SK-N-SH treated with all-trans-retinoic acid at 6 μM for 48 hours (cell line): ENCODE data around the gene SRRM2.

ENCODE experiments used
- ATAC-seq: fragments of 200-7000 bp; cut with Tn5 transposase; 3 replicates; pipeline ENCODE4 v1.9.1; 2020; ENCODE audit warnings: mild to moderate bottlenecking, moderate library complexity
- ARNTL ChIP-seq: fragments of 450-650 bp; formaldehyde crosslinking; IDR thresholded peaks from 2 replicates; pipeline ENCODE4 v1.5.0; 2020; ENCODE audit warnings: low read depth, mild to moderate bottlenecking, moderate library complexity, borderline replicate concordance
- BACH2 ChIP-seq: fragments of 250-450 bp; sonication (Bioruptor Pico); IDR thresholded peaks from 2 replicates; pipeline ENCODE4 v1.9.0; 2021; ENCODE audit warnings: mild to moderate bottlenecking, borderline replicate concordance
- CREB5 ChIP-seq: fragments of 250-450 bp; sonication (Bioruptor Pico); IDR thresholded peaks from 2 replicates; pipeline ENCODE4 v1.5.1; 2020; ENCODE audit warnings: low read depth, mild to moderate bottlenecking, moderate library complexity
- CSDC2 ChIP-seq: fragments of 250-450 bp; sonication (Bioruptor Pico); IDR thresholded peaks from 2 replicates; pipeline ENCODE4 v1.5.0; 2020; ENCODE audit warnings: mild to moderate bottlenecking, moderate library complexity
- CSRNP3 ChIP-seq: fragments of 250-450 bp; sonication (Bioruptor Pico); IDR thresholded peaks from 2 replicates; pipeline ENCODE4 v1.5.1; 2021; ENCODE audit warnings: mild to moderate bottlenecking, moderate library complexity
- ESRRG ChIP-seq: fragments of 250-450 bp; sonication (Bioruptor Pico); IDR thresholded peaks from 2 replicates; pipeline ENCODE4 v1.6.1; 2021; ENCODE audit warnings: mild to moderate bottlenecking
- GLIS3 ChIP-seq: fragments of 250-450 bp; sonication (Bioruptor Pico); IDR thresholded peaks from 2 replicates; pipeline ENCODE4 v1.5.0; 2020; ENCODE audit warnings: mild to moderate bottlenecking, moderate library complexity
- ISL1 ChIP-seq: fragments of 250-450 bp; sonication (Bioruptor Pico); IDR thresholded peaks from 2 replicates; pipeline ENCODE4 v2.1.2; 2022; ENCODE audit warnings: mild to moderate bottlenecking, moderate library complexity
- OSR1 ChIP-seq: fragments of 250-450 bp; sonication (Bioruptor Pico); IDR thresholded peaks from 2 replicates; pipeline ENCODE4 v1.8.0; 2022; ENCODE audit warnings: moderate library complexity, mild to moderate bottlenecking, inconsistent platforms
- POU6F1 ChIP-seq: fragments of 250-450 bp; sonication (Bioruptor Pico); IDR thresholded peaks from 2 replicates; pipeline ENCODE4 v1.8.0; 2021; ENCODE audit warnings: low read depth, mild to moderate bottlenecking, moderate library complexity, borderline replicate concordance
- PPARA ChIP-seq: fragments of 250-450 bp; sonication (Bioruptor Pico); IDR thresholded peaks from 2 replicates; pipeline ENCODE4 v1.5.0; 2020; ENCODE audit warnings: mild to moderate bottlenecking, borderline replicate concordance
- RARB ChIP-seq: fragments of 250-450 bp; sonication (Bioruptor Pico); IDR thresholded peaks from 2 replicates; pipeline ENCODE4 v1.8.0; 2021; ENCODE audit warnings: mild to moderate bottlenecking, moderate library complexity
- SNAI2 ChIP-seq: fragments of 250-450 bp; sonication (Bioruptor Pico); IDR thresholded peaks from 2 replicates; pipeline ENCODE4 v1.5.0; 2020; ENCODE audit warnings: mild to moderate bottlenecking, moderate library complexity
- TCF4 ChIP-seq: fragments of 250-450 bp; sonication (Bioruptor Pico); IDR thresholded peaks from 2 replicates; pipeline ENCODE4 v1.8.0; 2021; ENCODE audit warnings: mild to moderate bottlenecking, moderate library complexity, borderline replicate concordance
- TOX ChIP-seq: fragments of 250-450 bp; sonication (Bioruptor Pico); IDR thresholded peaks from 2 replicates; pipeline ENCODE4 v1.8.0; 2021; ENCODE audit warnings: mild to moderate bottlenecking, moderate library complexity, borderline replicate concordance
- TSHZ2 ChIP-seq: fragments of 250-450 bp; sonication (Bioruptor Pico); IDR thresholded peaks from 2 replicates; pipeline ENCODE4 v1.5.0; 2020; ENCODE audit warnings: mild to moderate bottlenecking, moderate library complexity
- ZC3H10 ChIP-seq: fragments of 250-450 bp; sonication (Bioruptor Pico); IDR thresholded peaks from 2 replicates; pipeline ENCODE4 v1.5.1; 2021; ENCODE audit warnings: mild to moderate bottlenecking, moderate library complexity
- ZFP3 ChIP-seq: fragments of 250-450 bp; sonication (Bioruptor Pico); IDR thresholded peaks from 2 replicates; pipeline ENCODE4 v1.5.0; 2020; ENCODE audit warnings: mild to moderate bottlenecking, moderate library complexity
- ZFP30 ChIP-seq: fragments of 450-650 bp; formaldehyde crosslinking; IDR thresholded peaks from 2 replicates; pipeline ENCODE4 v1.5.0; 2022; ENCODE audit warnings: mild to moderate bottlenecking, moderate library complexity
- ZNF565 ChIP-seq: fragments of 450-650 bp; formaldehyde crosslinking; conservative IDR thresholded peaks from 2 replicates; pipeline ENCODE4 v1.5.0; 2020; ENCODE audit warnings: low read depth, mild to moderate bottlenecking, moderate library complexity
- ZNF70 ChIP-seq: fragments of 450-650 bp; formaldehyde crosslinking; IDR thresholded peaks from 2 replicates; pipeline ENCODE4 v1.5.0; 2020; ENCODE audit warnings: mild to moderate bottlenecking, moderate library complexity
- ZNF8 ChIP-seq: fragments of 450-650 bp; formaldehyde crosslinking; IDR thresholded peaks from 2 replicates; pipeline ENCODE4 v1.5.0; 2020; ENCODE audit warnings: mild to moderate bottlenecking, moderate library complexity

The SRRM2 gene

GRCh38 chr16:2814551-2815298 lies 62.3 kb downstream of the SRRM2 start:
- TF ChIP-seq BACH2 (CRISPR knock-in tag) = no peak
- TF ChIP-seq ARNTL (CRISPR knock-in tag) = no peak
- no peak for TF ChIP-seq ZC3H10 (CRISPR knock-in tag)
- no peak for TF ChIP-seq ZFP3 (CRISPR knock-in tag)
- TF ChIP-seq OSR1 (CRISPR knock-in tag) = no peak
- no peak for TF ChIP-seq CSDC2 (CRISPR knock-in tag)
- no peak for TF ChIP-seq POU6F1 (CRISPR knock-in tag)
- no peak for TF ChIP-seq GLIS3 (CRISPR knock-in tag)
- no peak for TF ChIP-seq ESRRG (CRISPR knock-in tag)
- no peak for TF ChIP-seq ZNF70 (CRISPR knock-in tag)
- TF ChIP-seq ZFP30 (CRISPR knock-in tag) = no peak
- no peak for TF ChIP-seq RARB (CRISPR knock-in tag)
- TF ChIP-seq PPARA (CRISPR knock-in tag) = no peak
- no peak for TF ChIP-seq CREB5 (CRISPR knock-in tag)
- TF ChIP-seq SNAI2 (CRISPR knock-in tag) = no peak
- TF ChIP-seq TCF4 = no peak
- TF ChIP-seq ISL1 = no peak
- TF ChIP-seq, all 23 proteins: peak for 0
- ATAC-seq = no peak

- TF ChIP-seq CREB5 (CRISPR knock-in tag) = no peak
- TF ChIP-seq ZNF8 (CRISPR knock-in tag) = no peak
- TF ChIP-seq ZFP3 (CRISPR knock-in tag) = no peak
- TF ChIP-seq ISL1 = no peak
- no peak for TF ChIP-seq ZNF565 (CRISPR knock-in tag)
- no peak for TF ChIP-seq CSDC2 (CRISPR knock-in tag)
- TF ChIP-seq TOX (CRISPR knock-in tag) = no peak
- no peak for TF ChIP-seq CSRNP3 (CRISPR knock-in tag)
- TF ChIP-seq ESRRG (CRISPR knock-in tag) = no peak
- TF ChIP-seq ZFP30 (CRISPR knock-in tag) = no peak
- TF ChIP-seq ZC3H10 (CRISPR knock-in tag) = no peak
- TF ChIP-seq ARNTL (CRISPR knock-in tag) = no peak
- TF ChIP-seq RARB (CRISPR knock-in tag) = no peak
- no peak for TF ChIP-seq TCF4
- TF ChIP-seq GLIS3 (CRISPR knock-in tag) = no peak
- no peak for TF ChIP-seq PPARA (CRISPR knock-in tag)
- TF ChIP-seq TSHZ2 (CRISPR knock-in tag) = no peak
- no peak for TF ChIP-seq BACH2 (CRISPR knock-in tag)
- TF ChIP-seq OSR1 (CRISPR knock-in tag) = no peak
- no peak for ATAC-seq
Measured at GRCh38 chr16:2815299-2815771, 62.9 kb downstream of the SRRM2 start.
